ENCODE results near the gene ASNS.
"Not testable (repeated sequence)": the region's sequence is repeated elsewhere in the genome, so short reads cannot be mapped to it uniquely, and the experiment has no call there.

Gene ASNS, protein sequence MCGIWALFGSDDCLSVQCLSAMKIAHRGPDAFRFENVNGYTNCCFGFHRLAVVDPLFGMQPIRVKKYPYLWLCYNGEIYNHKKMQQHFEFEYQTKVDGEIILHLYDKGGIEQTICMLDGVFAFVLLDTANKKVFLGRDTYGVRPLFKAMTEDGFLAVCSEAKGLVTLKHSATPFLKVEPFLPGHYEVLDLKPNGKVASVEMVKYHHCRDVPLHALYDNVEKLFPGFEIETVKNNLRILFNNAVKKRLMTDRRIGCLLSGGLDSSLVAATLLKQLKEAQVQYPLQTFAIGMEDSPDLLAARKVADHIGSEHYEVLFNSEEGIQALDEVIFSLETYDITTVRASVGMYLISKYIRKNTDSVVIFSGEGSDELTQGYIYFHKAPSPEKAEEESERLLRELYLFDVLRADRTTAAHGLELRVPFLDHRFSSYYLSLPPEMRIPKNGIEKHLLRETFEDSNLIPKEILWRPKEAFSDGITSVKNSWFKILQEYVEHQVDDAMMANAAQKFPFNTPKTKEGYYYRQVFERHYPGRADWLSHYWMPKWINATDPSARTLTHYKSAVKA

DNA sequence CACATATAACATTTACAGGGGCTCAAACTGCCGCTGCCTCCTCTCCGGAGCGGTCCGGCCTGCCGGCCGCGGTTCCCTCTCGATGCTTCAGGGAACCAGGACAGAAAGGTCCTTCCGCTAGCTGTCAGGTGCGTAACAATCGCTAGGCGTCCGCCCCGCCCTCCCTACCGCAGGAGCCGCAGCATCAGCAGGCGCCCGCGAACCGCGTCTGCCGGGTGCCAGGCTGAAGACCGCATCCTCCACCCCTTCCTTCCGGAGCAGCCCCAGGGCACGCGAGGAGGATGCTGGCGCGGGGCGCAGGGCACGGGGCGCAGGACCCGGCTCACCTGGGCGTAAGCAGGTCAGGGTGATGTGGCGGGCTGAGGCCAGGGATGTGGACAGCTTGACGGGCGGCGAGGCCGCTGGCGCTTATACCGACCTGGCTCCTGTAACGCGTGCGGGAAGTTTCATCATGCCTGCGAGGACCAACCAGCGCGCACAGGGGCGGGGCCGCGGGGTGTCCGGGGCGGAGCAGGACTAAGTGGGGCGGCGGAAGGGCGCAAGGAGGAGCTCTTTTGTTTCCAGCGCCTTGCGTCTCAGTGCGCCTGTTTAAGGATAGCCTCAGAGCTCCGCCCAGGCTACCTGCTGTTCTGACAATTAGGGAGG is at the start of gene ASNS:
TSS of gene ASNS (minus strand) at position 384 of the 645 bp plus-strand sequence. CDS start 3,252 bp downstream, outside the sequence.
- peak; percentile 95 to 96 for DNase-seq

DNA sequence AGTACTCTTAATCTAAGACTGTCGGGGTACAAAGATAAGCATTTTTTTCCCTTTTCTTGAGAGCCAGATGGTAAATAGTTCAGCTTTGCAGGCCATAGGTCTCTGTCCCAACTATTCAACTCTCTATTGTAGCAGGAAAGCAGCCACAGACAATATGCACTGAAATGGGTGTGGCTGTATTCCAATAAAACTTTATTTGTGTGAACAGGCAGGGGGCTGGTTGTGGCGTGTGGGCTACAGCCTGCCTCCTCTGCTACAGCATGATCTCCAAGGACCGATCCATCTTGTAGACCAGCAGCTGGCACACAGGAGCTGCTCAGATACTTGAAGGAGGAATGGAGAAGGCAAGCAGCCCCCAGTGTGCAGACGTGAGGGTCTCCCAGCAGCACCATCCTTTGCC is 49.0 kb upstream of the ASNS start:
- not testable (repeated sequence) for DNase-seq

DNA sequence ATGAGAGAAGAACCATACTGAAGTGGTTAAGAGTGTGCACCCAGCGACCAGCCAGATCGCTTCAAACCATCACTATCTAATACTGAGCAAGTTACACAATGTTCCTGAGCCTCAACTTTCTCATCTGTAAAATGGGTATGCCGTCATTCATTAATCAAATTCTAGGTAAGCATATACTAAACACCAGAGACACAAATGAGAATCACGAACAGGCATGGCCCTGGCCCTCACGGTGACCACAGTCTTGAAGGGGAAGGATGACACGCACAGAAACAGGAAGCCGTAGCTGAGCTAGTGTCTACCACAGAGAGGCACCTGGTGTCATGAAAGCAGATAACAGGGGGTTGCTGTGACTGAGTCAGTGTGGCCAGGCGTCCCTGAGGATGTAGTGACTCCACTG is 43.1 kb upstream of the ASNS start:
- DNase-seq: not testable (repeated sequence)

DNA sequence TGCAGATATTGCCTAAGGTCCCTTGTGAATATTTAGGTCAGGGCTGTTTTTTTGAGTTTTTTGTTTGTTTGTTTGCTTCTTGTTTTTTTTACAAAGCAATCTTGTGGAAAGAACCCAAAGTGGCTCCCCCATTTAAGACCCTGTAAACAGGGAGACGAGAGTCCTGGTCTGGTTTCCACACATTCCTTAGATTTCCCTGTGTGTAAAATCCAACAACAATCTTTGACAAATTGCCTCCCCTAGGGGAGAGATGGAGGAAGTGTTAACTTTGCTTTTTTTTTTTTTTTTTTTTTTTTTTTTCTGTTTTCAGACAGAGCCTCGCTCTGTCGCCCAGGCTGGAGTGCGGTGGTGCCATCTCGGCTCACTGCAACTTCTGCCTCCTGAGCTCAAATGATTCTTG is 40.1 kb upstream of the ASNS start:
- DNase-seq: not testable (repeated sequence)

DNA sequence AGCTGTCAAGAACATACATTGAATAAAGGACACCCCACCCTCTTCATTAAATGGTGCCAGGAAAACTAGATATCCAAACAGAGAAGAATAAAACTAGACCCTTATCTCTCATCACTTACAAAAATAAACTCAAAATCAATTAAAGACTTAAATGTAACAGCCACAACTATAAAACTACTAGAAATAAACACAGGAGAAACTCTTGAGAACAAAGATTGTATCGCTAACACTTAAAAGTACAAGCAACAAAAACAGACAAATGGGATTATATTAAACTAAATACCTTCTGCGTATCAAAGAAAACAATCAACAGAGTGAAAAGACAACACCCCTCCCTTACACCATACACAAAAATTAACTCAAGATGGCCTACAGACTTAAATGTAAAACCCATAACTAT is 24.7 kb upstream of the ASNS start:
- not testable (repeated sequence) for DNase-seq

DNA sequence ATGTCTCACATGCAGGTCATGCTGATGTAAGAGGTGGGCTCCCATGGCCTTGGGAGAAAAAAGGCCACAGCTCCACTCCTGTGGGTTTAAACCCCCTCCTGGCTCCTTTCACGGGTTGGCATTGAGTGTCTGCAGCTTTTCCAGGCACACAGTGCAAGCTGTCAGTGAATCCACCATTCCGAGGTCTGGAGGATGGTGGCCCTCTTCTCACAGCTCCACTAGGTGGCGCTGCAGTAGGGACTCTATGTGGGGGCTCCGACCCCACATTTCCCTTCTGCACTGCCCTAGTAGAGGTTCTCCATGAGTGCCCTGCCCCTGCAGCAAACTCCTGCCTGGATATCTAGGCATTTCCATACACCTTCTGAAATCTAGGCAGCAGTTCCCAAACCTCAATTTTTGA is 19.5 kb upstream of the ASNS start:
- not testable (repeated sequence) for DNase-seq

DNA sequence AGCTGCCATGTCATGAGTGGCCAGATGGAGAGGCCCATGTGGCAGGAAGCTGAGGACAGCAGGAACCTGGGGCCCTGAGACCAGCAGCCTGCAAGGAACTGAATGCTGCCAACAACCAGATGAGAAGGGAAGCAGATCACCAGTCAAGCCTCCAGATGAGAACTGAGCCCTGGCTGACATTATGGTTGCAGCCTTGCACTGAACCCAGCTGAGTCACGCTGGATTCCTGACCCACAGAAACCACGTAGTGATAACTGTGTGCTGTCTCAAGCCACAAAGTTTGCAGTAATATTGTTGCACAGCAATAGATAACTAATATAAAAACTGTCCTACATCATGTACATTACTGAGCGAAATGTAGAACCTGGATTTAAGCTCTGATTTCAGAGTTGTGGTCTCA is 7.3 kb upstream of the ASNS start:
- not testable (repeated sequence) for DNase-seq

DNA sequence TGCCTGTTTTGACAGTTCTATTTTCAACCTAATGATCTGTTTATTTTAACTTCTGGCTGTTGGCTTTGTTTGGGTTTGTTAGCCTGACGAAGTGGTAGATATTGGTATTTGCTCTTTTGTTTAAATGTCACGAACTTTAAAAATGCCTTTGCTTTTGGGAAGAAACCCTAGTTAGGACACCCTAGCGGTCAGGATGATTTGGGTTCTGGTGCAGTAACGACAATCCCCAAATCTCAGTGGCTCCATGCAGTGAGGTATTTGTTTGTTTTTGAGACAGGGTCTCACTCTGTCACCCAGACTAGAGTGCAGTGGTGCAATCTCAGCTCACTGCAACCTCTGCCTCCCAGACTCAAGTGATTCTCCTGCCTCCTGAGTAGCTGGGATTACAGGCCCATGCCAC is 2.7 kb upstream of the ASNS start:
- not testable (repeated sequence) for DNase-seq

DNA sequence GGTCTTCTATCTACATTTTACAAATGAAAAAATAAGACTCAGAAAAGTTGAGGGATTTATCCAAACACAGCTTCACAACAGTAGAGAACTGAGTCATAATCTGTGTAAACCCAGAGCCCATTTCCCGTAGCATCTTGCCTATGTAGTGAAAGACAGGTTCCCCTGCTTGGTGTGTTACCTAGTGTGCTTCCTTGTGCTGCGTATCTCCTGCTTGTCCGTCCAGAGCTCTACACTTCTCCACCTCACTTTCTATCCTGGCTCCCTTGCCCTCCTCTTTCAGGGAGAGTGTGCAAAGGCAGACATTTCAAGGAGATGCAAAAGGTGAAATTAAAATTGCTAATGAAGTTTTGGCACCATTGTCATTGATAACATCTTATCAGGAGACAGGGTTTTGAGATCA is 1.4 kb upstream of the ASNS start:
- no peak for DNase-seq

DNA sequence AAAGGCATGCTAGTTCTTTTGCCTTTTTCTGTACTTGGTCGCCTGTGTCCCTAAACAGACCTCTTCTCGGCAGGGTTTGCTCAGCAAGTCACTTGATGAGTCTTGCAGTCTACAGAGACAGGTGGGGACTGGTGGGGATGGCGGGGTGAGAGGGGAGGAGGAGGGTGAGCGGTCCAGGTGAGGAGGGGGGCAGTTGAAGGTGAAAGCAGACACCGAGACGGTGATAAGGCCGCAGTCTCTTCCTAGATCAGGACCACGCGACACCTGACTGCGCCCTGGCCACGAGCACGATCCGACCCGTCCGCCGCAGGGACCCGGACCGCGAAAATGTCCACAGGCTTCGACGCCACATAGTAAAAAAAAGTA is 566 bp downstream of the ASNS start:
- DNase-seq: no peak

DNA sequence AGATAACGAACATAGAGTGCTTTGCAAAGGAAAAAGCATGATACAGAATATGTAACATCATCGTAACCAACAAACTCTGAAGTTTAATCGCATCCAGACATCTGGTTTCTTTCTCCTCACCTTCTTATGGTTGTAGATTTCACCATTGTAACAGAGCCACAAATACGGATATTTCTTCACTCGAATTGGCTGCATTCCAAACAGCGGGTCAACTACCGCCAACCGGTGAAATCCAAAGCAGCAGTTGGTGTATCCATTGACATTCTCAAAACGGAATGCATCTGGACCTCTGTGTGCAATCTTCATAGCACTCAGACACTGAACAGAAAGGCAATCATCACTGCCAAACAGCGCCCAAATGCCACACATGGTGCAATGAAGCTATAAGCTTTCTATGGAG is 3.4 kb downstream of the ASNS start:
- DNase-seq: no peak

DNA sequence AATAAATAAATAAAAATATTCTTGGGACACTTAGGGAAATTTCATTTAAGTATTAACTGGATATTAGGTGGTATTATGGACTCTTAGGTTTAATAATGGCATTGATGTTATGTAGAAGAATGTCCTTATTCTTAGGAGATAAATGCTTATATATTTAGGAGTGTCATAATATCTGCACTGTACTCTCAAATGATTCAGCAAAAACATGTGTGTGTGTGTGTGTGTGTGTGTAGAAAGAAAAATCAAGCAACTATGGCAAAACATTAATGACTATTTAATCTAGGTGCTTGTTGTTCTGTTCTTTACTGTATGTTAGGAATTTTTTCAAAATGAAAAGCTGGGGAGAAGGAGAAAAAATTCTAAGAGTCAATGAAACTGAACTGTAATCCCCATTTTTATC is 3.9 kb downstream of the ASNS start:
- DNase-seq: no peak

DNA sequence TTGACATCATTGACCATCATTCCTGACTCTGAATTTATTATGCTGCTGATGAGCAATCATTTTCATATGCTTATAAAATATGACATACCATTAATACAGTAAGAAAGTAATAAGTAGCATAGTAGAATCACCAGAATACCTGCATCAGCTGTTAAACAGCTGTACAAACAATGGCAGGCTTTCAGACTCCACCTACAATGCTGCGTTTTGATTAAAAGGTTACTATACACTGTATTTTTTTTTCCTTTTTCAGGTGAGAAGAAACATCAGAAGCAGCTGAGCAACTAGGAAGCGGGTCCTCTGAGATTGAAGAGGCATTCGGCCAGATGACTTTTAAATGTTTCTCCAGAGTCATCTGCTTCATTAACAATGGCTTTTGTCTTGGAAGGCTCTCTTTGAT is 7.1 kb downstream of the ASNS start:
- DNase-seq: no peak

DNA sequence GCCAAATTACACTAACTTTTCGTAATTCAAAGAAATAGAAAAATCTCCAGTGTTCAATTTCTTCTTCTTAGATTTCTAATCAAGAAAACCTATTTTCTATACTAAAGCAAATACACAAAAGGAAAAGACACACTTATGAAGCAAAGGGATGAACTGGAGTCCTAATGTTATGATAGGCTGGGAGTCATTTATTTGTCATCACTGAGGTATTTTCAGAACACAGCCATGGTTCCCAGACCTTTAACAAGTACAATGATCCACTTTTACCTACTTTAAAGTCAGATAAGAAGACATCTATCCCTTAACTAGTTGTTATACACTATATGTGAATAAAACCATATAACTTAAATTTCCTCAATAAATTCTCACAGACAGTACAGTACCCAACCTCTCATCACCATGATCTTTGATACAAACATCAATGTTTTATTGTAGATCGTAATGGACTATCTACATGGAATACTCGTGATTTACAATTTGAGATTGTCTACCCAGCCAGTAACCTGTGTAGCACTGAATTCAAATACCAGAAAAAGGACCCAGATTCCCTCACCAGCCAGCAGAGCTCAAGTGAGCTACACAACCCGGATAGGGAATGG is 12.5 kb downstream of the ASNS start:
- no peak for DNase-seq

DNA sequence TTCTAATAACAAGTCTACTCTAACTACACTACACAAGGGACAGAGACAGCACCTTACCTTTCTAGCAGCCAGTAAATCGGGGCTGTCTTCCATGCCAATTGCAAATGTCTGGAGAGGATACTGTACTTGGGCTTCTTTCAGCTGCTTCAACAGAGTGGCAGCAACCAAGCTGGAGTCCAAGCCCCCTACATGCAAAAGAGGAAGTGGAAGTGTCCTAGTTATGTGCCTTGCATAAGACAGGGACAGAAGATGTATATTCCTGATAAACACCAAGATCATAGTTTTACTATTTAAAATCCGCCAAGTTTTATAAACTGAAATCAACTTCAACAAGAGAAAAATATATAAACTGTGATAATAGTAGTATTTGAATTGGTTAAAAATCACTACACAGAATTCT is 14.0 kb downstream of the ASNS start:
- DNase-seq: no peak

DNA sequence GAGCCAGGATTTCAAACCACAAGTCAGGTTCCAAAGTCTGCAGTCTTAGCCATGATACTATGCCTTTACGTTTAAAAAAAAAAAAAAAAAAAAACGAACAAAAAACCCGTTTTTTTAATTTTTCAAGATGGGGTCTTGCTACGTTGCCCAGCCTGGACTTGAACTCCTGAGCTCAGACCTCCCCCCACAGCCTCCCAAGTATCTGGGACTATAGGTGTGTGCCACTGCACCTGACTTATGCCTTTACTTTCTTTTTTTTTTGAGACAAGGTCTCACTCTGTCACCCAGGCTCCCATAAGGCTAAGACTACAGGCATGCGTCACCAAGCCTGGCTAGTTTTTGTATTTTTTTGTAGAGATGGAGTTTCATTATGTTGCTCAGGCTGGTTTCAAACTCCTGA is 14.7 kb downstream of the ASNS start:
- DNase-seq: no peak

DNA sequence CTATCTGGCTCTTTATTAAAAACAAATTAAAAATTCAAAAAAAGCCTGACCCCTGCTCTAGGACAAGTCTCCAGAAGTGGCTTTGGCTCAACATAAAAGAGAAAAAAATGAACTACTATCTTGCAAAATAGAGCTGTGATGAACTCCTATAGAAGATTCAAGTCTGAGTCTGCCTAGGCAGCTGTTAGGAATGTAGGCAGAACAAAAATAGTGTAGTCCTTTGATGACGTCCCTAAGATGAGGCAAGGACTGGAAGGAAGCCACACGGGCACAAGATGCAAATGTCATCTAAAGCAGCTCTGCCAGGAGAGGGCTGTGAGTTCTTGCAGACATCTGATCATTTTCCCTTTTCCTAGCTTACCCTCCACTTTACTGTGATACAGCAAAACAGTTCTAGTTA is 20.5 kb downstream of the ASNS start:
- DNase-seq: no peak

DNA sequence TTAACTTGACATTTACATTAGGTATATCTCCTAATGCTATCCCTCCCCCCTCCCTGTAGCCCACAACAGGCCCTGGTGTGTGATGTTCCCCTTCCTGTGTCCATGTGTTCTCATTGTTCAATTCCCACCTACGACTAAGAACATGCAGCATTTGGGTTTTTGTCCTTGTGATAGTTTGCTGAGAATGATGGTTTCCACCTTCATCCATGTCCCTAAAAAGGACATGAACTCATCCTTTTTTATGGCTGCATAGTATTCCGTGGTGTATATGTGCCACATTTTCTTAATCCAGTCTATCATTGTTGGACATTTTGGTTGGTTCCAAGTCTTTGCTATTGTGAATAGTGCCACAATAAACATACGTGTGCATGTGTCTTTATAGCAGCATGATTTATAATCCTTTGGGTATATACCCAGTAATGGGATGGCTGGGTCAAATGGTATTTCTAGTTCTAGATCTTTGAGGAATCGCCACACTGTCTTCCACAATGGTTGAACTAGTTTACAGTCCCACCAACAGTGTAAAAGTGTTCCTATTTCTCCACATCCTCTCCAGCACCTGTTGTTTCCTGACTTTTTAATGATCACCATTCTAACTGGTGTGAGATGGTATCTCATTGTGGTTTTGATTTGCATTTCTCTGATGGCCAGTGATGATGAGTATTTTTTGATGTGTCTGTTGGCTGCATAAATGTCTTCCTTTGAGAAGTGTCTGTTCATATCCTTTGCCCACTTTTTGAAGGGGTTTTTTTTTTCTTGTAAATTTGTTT is 21.8 kb downstream of the ASNS start:
- DNase-seq: not testable (repeated sequence)

DNA sequence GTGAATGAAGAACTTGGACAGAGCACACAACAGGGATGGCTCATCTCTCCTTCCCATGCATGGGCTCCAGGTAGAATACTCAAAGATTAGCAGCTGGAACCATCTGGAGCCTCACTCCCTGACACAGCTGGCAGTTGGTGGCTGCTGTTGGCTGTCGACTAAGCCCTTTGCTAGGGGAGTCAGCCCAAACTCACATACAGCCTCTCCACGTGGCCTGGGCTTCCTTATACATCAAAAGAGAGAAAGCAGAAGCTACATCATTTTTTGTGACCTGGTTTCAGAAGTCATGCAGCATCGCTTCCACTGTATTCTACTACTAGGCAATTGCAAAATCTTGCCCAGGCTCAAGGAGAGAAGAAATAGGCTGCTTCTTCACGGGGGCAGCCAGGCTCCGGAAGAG is 24.4 kb downstream of the ASNS start:
- no peak for DNase-seq

DNA sequence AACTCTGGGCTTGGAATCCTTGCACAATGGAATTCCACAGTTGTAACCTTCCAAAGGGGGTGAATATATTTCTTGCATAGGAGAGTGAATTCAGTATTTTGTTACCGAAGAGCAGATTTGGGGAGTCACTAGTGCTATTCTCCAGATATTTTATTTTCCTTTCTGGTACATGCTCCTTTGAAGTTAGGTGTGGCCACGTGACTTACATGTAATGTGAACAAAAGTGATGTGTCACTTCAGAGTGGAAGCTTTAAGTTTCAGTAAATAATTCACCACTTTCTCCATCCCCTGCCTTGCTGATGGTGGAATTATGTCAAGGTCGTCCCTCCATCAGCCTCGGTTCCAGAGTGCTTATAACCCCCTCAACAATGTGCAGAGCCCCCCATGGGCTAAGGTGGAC is 25.3 kb downstream of the ASNS start:
- no peak for DNase-seq

DNA sequence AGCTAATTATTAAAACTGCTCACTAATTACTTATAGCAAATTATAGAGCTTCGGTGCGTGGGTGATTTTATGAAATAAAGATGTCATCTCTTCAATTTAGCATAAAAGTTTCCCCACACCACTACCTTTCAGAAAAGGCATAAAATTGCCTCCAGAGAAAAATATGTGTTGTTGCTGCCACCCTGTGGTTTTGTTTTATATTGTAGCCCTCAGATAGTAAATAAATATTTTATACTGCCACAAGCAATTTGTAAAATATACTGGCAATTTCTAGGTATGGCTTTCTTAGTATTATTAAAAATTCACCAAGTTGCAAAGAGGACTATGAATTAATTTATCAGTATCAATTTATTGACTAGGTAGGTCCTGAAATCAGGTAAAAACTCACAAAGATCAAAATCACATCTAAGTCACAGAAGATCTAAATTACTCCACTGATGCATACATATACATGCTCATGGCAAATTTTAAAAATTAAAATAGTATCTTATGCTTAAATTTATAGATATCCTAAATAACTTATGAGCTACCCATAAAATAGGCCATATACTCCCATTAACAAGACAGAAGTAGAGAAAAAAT is 26.5 kb downstream of the ASNS start:
- peak; percentile 12 to 32 for DNase-seq

DNA sequence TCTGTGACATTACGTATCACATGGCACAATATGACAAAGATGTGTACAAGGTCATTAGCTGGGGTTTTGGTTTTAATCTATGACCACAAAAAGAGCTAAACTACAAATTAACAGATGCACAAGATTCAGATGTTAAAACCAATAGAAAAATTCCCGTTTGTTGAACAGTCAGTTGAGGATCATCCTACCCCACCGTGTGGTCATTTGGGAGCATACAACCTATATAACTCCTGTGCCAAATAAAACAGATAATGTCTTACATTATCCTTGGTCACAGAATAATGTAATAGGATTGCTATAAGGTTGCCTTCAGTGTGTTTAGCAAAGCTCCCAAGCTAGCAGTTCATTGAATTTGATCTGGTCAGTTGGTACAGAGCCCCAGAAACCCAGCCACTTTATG is 28.2 kb downstream of the ASNS start:
- no peak for DNase-seq

Measured in NCI-H1930 (cell line).